Heart left ventricle (tissue), 16 donors: ENCODE measurements around the gene TRH. TPM values are rescaled to one million over a fixed set of nuclear protein-coding genes. Genes with fewer than 3 reads are reported as not detected.

ENCODE experiments used
- ATAC-seq, 4 donors: fragments of 200-7000 bp; cut with Tn5 transposase; one replicate each; pipeline ENCODE4 v1.9.1; 2020 to 2022; ENCODE audit warnings: moderate library complexity in 4 of 4, mild to moderate bottlenecking in 3 of 4, moderate number of reproducible peaks in 1 of 4
- DNase-seq, 5 donors: peaks; one replicate each; pipeline ENCODE4 v3.0.0-alpha.2; 2020
- H3K27ac ChIP-seq, 12 donors: fragments of 200-600 bp; sonication (generic) in 4 of 12; one replicate each; pipeline versions ENCODE4 v1.5.0 to v1.8.0; 2016 to 2022; ENCODE audit warnings: mild to moderate bottlenecking in 2 of 12
- H3K27me3 ChIP-seq, 9 donors: fragments of 200-600 bp; sonication (generic) in 2 of 9; one replicate each; pipeline versions ENCODE4 v1.5.1 to v1.8.0; 2016 to 2022; ENCODE audit warnings: mild to moderate bottlenecking in 3 of 9
- H3K36me3 ChIP-seq, 9 donors: fragments of 200-600 bp; sonication (generic) in 2 of 9; one replicate each; pipeline versions ENCODE4 v1.5.0 to v1.8.0; 2018 to 2022; ENCODE audit warnings: mild to moderate bottlenecking in 2 of 9
- H3K4me1 ChIP-seq, 12 donors: fragments of 200-600 bp; sonication (generic) in 4 of 12; one replicate each; pipeline versions ENCODE4 v1.5.0 to v1.8.0; 2016 to 2022; ENCODE audit warnings: mild to moderate bottlenecking in 3 of 12
- H3K4me3 ChIP-seq, 12 donors: fragments of 200-600 bp; sonication (generic) in 4 of 12; one replicate each; pipeline versions ENCODE4 v1.5.0 to v1.8.0; 2017 to 2022; ENCODE audit warnings: mild to moderate bottlenecking in 9 of 12, moderate library complexity in 4 of 12
- H3K9me3 ChIP-seq, 12 donors: fragments of 200-600 bp; sonication (generic) in 4 of 12; one replicate each; pipeline versions ENCODE4 v1.5.0 to v1.8.0; 2016 to 2022; ENCODE audit warnings: mild to moderate bottlenecking in 1 of 12
- POLR2A ChIP-seq, 2 donors: fragments of 450-650 bp; IDR thresholded peaks; one replicate each; pipeline ENCODE4 v1.6.1; 2017; ENCODE audit warnings: antibody characterized with exemption in 2 of 2, mild to moderate bottlenecking in 2 of 2, moderate library complexity in 2 of 2
- WGBS, 4 donors: extraction: QIAGEN DNeasy Blood & Tissue Kit in 2 of 4; methylation state at CpG; one replicate each; pipeline versions ENCODE4 v1.1.5 to v1.1.7; 2013 to 2018; 5-methylcytosine and 5-hydroxymethylcytosine counted together
- intact Hi-C, 10 donors: fragments of 100-400 bp; cut with DNase I; formaldehyde crosslinking; loops; one replicate each; pipeline versions ENCODE4 v1.11.1 to v1.14.2; 2022
- polyA plus RNA-seq, 2 donors: library from polyadenylated mRNA; stranded (reverse); fragments of 200-250 nt; gene quantifications; one replicate each; pipeline ENCODE4 v1.2.3, GENCODE V29; 2013
- total RNA-seq, 9 donors: library from RNA; depleted of rRNA in 2 of 9; stranded (reverse); fragments of >200 nt in 2 of 9; fragmentation: NEBNext Ultra II Directional in 3 of 9; extraction: Animal tissue kit (Norgen Biotek cat#: 25700) in 3 of 9; gene quantifications; one replicate each; pipeline versions ENCODE4 v1.1.0 to v1.2.4, GENCODE V29; 2016 to 2023
- TF ChIP-seq, protein P1 (sequence below), 12 donors: fragments of 200-600 bp; sonication (generic) in 4 of 12; IDR thresholded peaks; one replicate each; pipeline versions ENCODE4 v1.5.0 to v1.8.0; 2018 to 2022; ENCODE audit warnings: antibody characterized with exemption in 12 of 12, mild to moderate bottlenecking in 5 of 12
- donor health status: ischemic (EF 13 %, LVEDD 7.1; RV severe dilation, severe dysfunction).
- donor health status: healthy with polysubstance abuse.
- donor health status: DM: no; HTN: yes; CAD: no.
- donor health status: DM: no; HTN: no; CAD: no.
- donor health status: ischemic (EF 25% LVEDD 6.9; RV normal size, moderate dysfunction).
- donor health status: ischemic (EF 25% LVEDD 5.7; RV mildly dilated, moderate dysfunction).
- donor health status: healthy.
- donor health status: DM: yes; HTN: yes; CAD: no.
- donor health status: ischemic (EF 35%, LVEDD 5.7; RV mildly dilated, moderate dysfunction).
- donor health status: nonischemic (EF 11% LVEDD 7.7; RV severe dilation, severe dysfunction).
- donor health status: DM: yes; HTN: yes; CAD: no.
- donor health status: PGD.
- donor health status: ischemic (EF 29% LVEDD 5.4; RV normal size, mild dysfunction).
- donor health status: nonischemic (EF 23%, LVEDD 6.1; RV moderate dilation, normal function).

The TRH gene
- total and polyA plus RNA-seq, 11 donors = not detected

DNA sequence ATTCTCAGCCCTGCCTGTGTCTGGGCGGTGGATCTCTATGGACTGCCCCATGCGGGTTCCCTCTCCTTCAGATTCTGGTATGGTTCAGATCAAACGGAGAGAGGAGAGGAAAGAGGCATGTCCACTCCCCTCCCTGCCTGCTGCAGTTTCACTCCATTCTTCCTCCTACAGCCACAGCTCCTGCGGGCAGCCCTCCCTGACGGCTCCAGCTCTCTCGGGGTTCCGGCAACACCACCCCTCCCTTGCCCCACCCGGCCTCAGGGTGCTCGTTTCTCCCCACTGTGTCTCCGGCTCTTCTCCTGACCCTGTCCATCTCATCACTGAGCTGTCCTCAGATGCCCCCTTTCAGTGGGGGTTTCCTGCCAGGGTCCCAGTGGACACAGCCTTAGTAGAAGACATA is 13.9 kb downstream of the TRH start:
- WGBS, 4 donors = 64 to 79% (median 67%) methylated on average over 10 of the region's 10 CpGs
- no peak for TF ChIP-seq POLR2A (IDR thresholded peaks at IDR 0.05)
- TF ChIP-seq, protein P1, sequence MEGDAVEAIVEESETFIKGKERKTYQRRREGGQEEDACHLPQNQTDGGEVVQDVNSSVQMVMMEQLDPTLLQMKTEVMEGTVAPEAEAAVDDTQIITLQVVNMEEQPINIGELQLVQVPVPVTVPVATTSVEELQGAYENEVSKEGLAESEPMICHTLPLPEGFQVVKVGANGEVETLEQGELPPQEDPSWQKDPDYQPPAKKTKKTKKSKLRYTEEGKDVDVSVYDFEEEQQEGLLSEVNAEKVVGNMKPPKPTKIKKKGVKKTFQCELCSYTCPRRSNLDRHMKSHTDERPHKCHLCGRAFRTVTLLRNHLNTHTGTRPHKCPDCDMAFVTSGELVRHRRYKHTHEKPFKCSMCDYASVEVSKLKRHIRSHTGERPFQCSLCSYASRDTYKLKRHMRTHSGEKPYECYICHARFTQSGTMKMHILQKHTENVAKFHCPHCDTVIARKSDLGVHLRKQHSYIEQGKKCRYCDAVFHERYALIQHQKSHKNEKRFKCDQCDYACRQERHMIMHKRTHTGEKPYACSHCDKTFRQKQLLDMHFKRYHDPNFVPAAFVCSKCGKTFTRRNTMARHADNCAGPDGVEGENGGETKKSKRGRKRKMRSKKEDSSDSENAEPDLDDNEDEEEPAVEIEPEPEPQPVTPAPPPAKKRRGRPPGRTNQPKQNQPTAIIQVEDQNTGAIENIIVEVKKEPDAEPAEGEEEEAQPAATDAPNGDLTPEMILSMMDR (IDR thresholded peaks at IDR 0.05) = no peak
- Histone ChIP-seq H3K36me3 (no peaks in the 10 kb centered on the region), H3K4me1 (peaks cover 0 to 6% (median 0%) of the 10 kb centered on the region in 12 donors), H3K4me3 (no peak overlapping the region), H3K9me3 (peaks cover 0 to 4% (median 0%) of the 10 kb centered on the region in 12 donors), H3K27me3 (no peaks in the 10 kb centered on the region), H3K27ac (no peak overlapping the region)
- no peak for DNase-seq
- intact Hi-C loops = no loop called here
- no peak for ATAC-seq

- no peaks in the 10 kb centered on the region for H3K36me3 ChIP-seq
- intact Hi-C loops = no loop called here
- no peaks in the 10 kb centered on the region for H3K27me3 ChIP-seq
- DNase-seq (no peak), ATAC-seq (no peak)
- peaks cover 0 to 6% (median 0%) of the 10 kb centered on the region in 12 donors for H3K4me1 ChIP-seq
- no peak for TF ChIP-seq POLR2A (IDR thresholded peaks at IDR 0.05)
- TF ChIP-seq, protein P1 (IDR thresholded peaks at IDR 0.05) = no peak
- no peak overlapping the region for H3K27ac ChIP-seq
- peaks cover 0 to 4% (median 0%) of the 10 kb centered on the region in 12 donors for H3K9me3 ChIP-seq
- 63 to 77% (median 66%) methylated on average over 6 of the region's 6 CpGs for WGBS, 4 donors
- H3K4me3 ChIP-seq = no peak overlapping the region
Observed at GRCh38 chr3:129989414-129989813, 14.9 kb downstream of the TRH start.

GRCh38 chr3:129992781-129993180 is 18.3 kb downstream of the TRH start:
- H3K4me3 ChIP-seq = no peak overlapping the region
- no peak for DNase-seq
- H3K9me3 ChIP-seq = peaks cover 0 to 4% (median 0%) of the 10 kb centered on the region in 12 donors
- H3K36me3 ChIP-seq = no peaks in the 10 kb centered on the region
- 35 to 45% (median 39%) methylated on average over 3 of the region's 3 CpGs for WGBS, 4 donors
- intact Hi-C loops = loop anchor here in 5 of 10 donors (5.0 to 10.0 kb wide), 3 partner anchors 45 to 358 kb away; no protein-coding TSS in a partner anchor
- H3K27ac ChIP-seq = no peak overlapping the region
- peak in 2 of 4 donors; percentile 41 to 46 for ATAC-seq
- TF ChIP-seq, protein P1 (IDR thresholded peaks at IDR 0.05) = peak in 3 of 12 donors; percentile 12 to 25 (median 18)
- TF ChIP-seq POLR2A (IDR thresholded peaks at IDR 0.05) = no peak
- no peaks in the 10 kb centered on the region for H3K4me1 ChIP-seq
- peaks cover 0 to 12% (median 0%) of the 10 kb centered on the region in 9 donors for H3K27me3 ChIP-seq

GRCh38 chr3:129994883-129995559 is 20.5 kb downstream of the TRH start:
- intact Hi-C loops = loop anchor here in 6 of 10 donors (5.0 to 10.0 kb wide), 3 partner anchors 48 to 360 kb away; no protein-coding TSS in a partner anchor
- no peak overlapping the region for H3K4me3 ChIP-seq
- DNase-seq = no peak
- H3K27ac ChIP-seq = no peak overlapping the region
- H3K36me3 ChIP-seq = no peaks in the 10 kb centered on the region
- peaks cover 0 to 23% (median 0%) of the 10 kb centered on the region in 9 donors for H3K27me3 ChIP-seq
- WGBS, 4 donors = 60 to 70% (median 62%) methylated on average over 5 of the region's 5 CpGs
- peaks cover 0 to 4% (median 0%) of the 10 kb centered on the region in 12 donors for H3K9me3 ChIP-seq
- TF ChIP-seq, protein P1 (IDR thresholded peaks at IDR 0.05) = no peak
- no peak for TF ChIP-seq POLR2A (IDR thresholded peaks at IDR 0.05)
- no peak for ATAC-seq
- H3K4me1 ChIP-seq = no peaks in the 10 kb centered on the region
